RKO (cell line): ENCODE data around the gene FOXD3.
"Not testable (repeated sequence)": the region's sequence is repeated elsewhere in the genome, so short reads cannot be mapped to it uniquely, and the experiment has no call there.

ENCODE experiments used
- DNase-seq: peaks from one replicate; pipeline ENCODE4 v3.0.0-alpha.2; 2016; ENCODE audit warnings: low spot score

Gene FOXD3

GRCh38 chr1:63321066-63321784 is 1.1 kb upstream of the FOXD3 start:
- no peak for DNase-seq

DNA sequence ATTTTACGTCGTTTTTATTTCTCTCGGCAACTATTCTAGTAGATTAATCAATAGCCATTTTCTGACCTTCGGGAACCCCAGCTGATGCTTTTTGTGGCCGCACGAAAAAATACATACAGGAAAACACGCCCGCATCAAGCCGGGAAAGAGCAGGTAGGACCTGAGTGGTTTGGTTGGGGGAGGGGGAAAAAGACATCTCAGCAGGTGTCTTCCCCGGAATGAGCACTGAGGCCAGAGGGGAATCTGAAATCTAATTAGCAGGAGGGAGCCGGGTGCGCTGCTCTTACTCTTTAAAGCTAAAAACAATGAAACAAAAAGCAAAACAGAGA is 618 bp upstream of the FOXD3 start:
- no peak for DNase-seq

DNA sequence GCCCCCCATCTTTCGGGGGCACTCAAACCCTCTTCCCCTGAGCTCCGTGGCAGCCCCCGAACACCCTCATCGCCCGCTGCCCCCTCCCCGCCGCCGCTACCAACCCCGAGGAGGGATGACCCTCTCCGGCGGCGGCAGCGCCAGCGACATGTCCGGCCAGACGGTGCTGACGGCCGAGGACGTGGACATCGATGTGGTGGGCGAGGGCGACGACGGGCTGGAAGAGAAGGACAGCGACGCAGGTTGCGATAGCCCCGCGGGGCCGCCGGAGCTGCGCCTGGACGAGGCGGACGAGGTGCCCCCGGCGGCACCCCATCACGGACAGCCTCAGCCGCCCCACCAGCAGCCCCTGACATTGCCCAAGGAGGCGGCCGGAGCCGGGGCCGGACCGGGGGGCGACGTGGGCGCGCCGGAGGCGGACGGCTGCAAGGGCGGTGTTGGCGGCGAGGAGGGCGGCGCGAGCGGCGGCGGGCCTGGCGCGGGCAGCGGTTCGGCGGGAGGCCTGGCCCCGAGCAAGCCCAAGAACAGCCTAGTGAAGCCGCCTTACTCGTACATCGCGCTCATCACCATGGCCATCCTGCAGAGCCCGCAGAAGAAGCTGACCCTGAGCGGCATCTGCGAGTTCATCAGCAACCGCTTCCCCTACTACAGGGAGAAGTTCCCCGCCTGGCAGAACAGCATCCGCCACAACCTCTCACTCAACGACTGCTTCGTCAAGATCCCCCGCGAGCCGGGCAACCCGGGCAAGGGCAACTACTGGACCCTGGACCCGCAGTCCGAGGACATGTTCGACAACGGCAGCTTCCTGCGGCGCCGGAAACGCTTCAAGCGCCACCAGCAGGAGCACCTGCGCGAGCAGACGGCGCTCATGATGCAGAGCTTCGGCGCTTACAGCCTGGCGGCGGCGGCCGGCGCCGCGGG is 837 bp downstream of the FOXD3 start:
- no peak for DNase-seq

DNA sequence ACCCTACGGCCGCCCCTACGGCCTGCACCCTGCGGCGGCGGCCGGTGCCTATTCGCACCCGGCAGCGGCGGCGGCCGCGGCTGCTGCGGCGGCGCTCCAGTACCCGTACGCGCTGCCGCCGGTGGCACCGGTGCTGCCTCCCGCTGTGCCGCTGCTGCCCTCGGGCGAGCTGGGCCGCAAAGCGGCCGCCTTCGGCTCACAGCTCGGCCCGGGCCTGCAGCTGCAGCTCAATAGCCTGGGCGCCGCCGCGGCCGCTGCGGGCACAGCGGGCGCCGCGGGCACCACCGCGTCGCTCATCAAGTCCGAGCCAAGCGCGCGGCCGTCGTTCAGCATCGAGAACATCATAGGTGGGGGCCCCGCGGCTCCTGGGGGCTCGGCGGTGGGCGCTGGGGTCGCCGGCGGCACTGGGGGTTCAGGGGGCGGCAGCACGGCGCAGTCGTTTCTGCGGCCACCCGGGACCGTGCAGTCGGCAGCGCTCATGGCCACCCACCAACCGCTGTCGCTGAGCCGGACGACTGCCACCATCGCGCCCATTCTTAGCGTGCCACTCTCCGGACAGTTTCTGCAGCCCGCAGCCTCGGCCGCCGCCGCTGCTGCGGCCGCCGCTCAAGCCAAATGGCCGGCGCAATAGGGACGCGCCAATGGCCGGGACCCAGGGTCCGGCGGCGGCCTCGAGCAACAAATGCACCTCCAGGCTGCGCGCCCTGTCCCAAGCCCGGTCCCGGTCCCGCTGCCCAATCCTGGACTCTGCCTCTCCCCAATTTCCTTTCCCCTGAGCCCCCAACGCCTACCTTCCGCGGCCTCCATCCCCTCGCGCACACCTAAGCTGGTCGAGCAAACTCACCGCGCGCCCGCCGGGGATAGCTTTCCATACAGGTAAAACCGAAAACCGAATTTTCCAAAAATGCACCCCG is 1.8 kb downstream of the FOXD3 start:
- DNase-seq: no peak

DNA sequence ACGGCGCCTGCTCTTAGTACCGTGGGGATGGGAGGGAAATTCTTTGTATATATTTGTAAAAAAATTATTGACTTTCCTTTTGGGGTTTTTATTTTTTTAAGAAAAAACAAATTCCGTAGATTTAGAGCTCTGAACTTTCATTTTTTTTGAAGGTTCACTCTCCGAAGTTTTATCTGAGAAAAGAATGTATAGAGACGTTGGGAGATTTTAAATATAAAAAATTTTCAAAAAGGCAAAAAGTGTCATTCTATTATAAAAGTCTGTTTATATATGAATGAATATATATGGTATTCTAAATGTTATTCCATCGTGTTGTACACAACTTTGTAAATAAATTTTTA is 2.4 kb downstream of the FOXD3 start:
- DNase-seq: no peak

DNA sequence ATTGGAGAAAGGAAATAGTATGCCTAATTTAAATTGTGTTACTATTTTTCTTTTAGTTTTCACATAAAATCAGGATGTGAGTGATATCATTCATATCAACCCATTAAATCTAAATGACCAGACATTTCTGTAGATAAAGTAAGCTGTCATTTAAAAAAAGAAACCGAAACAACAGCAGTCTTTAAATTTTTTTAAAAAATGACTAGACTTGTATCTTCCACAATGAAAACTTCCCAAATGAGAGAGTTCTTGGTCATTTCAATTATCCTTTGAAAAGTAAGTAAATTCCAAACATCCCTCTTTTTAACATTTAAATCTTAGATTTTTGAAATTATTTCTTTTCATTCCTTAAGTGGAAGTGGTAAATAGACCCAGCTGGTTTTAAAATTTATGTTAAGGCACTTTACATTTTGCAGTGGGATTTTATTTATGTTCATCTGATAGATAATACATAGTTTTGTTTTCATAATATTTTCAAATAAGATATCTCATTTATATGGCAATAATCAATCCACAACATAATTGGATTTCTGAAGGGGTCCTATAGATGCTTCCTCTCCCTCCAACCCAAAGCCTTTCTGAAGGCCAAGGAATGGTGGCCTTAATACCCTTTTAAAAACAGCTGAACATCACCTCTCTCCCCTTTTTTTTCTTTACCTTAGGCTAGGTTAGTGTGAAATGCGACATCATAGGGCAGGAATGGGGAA is 3.1 kb downstream of the FOXD3 start:
- DNase-seq: no peak

DNA sequence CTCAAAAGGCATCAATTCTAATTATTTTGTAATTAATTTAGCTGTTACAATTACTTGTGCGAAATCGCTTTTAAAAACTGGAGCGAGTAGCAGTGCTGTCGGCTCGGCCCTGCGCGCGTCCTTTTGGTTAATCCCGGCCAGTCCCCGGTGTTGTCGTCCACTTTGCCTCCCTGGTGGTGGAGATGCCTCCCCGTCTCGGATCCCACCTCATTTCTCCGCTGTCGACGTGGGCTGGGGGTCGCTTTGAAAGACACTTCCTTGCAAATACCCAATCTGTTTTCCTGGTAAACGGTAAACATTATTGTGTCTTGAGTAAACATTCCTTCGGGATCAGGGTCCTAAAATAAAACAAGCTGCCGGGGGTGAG is 3.7 kb downstream of the FOXD3 start:
- DNase-seq: no peak

DNA sequence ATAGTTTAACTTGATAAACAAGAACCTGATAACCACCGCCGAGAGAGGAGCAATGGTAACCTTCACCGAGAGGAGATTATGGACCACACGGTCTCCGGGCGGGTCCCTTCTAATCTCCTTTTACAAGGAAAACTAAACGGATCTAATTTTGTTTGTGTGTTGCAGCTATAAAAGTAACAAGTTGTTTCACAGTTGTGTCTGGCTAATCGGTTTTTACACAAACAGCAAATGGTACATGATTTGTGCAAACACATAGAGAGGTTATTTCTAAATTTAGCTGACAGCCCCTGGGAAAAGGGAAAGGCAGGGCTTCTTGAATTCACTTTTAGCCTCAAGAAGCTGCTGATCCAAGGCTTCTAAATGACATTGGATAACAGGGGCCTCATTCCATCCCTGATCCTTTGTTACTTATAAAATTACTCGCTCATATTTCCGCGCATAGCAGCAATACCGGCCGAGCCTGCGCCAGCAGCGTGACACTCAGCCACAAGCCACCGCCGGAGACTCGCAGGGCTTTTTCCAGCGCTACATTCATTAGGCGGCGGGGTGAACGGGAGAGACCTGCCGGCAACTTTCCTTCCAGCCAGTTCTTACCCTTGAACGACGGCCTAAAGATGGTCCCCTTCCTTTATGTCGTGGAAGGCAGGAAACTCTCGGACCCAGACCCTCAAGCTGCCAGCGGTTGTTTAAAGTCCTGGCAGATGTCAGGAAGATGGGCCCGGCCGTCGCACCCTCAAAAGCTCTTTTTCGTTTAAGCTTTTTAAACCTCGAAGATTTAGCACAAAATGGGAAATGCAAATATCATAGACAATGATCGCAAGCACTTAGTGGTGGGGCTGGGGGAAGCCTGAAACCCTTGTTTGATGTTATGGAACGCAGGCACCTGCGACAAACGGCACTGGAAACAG is 4.4 kb downstream of the FOXD3 start:
- no peak for DNase-seq

- peak; percentile 41 for DNase-seq
Measured at GRCh38 chr1:63327417-63328054, 5.2 kb downstream of the FOXD3 start.

DNA sequence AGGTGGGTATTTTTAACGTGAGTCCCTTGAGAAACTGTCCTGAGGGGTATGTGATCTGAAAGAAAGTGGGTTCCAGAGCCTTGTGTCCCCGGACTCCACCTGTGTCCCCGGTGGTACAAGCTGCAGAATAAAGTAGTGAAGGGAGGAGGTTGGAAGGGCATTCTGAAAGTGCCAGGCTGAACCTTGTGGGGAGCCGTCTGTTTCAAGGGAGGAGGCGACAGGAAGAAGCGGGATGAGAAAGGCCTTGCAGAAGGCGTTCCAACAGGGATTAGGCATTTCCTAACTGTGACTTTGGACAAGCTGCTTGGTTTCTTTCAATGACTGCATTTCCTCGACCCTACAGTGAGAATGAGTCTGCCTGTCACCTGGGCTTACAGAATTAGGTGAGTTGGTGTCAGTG is 5.8 kb downstream of the FOXD3 start:
- no peak for DNase-seq

DNA sequence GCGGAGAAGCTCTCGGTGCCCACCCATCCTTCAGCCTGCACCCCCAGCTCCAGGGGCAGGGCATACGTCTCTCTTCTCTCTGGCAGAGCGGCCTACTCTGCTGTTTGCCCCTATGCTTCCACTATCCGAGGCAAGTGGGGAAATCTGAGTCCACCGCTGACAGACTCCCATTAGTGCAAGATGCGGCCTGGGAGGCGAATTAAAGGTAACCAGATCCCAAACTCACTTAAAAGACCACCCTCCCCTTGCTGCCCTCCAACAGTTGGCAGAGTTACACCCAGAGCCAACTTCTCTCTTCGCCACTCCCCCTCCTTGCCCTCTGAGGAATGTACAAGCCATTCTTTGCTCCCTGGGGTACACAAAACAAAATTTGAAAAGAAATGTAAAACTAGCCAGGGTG is 6.4 kb downstream of the FOXD3 start:
- DNase-seq: no peak

- no peak for DNase-seq
Measured at GRCh38 chr1:63329621-63330330, 7.4 kb downstream of the FOXD3 start.

DNA sequence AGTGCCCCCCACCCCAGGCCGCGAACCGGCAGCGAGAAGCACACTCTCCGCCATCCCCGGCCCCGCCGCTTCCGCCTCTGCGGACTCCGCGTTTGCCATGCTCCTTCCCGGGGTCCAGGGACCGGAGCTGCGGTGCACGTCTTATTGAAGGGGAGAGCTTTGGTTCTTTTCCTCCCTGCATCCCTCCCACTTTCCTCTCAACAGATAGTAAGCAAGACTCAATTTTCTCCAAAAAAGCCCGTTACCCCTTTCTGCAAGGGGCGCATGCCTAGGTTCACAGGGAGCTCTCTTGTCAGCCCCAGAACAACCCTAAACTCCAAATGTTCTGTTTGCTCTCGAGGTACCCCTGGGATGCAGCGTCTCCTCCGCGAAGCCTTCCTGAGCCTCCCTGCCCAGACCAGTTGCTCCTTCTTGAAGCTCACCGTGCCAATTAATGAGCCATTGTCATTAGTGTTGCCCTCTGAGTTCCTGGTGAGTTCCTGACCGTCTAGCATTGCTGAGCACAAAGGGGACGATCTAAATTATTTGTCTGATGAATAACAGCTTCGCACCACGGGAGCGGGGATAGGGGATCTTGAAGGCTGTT is 8.1 kb downstream of the FOXD3 start:
- DNase-seq: no peak

DNA sequence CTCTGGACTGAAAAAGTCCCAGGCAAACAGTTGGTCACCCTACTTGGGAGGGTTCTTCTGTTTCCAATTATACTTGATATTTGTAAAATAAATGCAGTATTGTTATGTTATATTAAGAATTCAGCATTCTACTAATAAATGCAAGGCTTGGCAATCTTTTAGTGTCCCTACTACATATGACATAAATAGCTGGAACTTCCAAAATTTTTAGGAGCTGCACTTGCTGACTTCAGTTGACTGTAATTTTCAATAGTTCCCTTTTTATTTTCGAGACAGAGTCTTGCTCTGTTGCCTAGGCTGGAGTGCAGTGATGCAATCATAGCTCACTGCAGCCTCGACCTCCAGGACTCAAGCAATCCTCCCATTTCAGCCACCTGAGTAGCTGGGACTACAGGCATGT is 20.0 kb downstream of the FOXD3 start:
- DNase-seq: no peak

- DNase-seq: no peak
Measured at GRCh38 chr1:63343922-63344321, 21.6 kb downstream of the FOXD3 start.

GRCh38 chr1:63350320-63350719 is 28.0 kb downstream of the FOXD3 start:
- no peak for DNase-seq

- no peak for DNase-seq
Measured at GRCh38 chr1:63352736-63353135, 30.4 kb downstream of the FOXD3 start.

GRCh38 chr1:63356234-63356633 is 33.9 kb downstream of the FOXD3 start:
- DNase-seq: not testable (repeated sequence)

GRCh38 chr1:63359561-63359960 is 37.2 kb downstream of the FOXD3 start:
- no peak for DNase-seq
